GM18502 (cell line): Measurements from ENCODE around the gene ZFHX3.

Experiments
- ATAC-seq: cut with Tn5 transposase; IDR thresholded peaks from one replicate; pipeline ENCODE4 v1.9.1; 2021; ENCODE audit warnings: mild to moderate bottlenecking; ENCODE audit not compliant: unreplicated experiment, poor library complexity

Gene ZFHX3

DNA sequence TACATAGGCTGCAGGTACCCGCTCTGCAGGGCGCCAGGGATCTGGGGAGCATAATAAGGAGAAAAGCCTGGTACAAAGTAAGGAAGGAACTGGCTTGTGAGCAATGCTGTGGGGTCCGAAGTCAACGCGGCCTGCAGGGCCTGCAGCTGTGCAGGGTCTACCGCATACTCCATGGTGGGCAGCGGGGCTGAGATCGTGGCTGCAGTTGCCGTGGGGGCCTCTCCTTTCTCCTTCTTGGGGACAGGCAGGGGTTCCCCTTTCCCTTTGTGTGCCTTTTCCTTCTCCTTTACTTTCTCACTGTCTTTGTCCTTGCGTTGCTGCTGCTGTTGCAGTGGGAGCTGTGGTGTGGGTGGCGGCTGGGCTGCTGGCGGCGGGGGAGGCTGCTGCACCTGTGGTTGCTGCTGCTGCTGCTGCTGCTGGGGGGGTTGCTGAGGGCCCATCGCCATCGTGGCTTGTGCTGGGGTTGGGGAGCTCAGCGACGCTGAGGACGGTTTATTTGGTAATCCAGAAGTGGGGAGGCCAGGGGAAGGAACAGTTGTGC lies 259.6 kb downstream of the ZFHX3 start:
- ATAC-seq, result no peak

DNA sequence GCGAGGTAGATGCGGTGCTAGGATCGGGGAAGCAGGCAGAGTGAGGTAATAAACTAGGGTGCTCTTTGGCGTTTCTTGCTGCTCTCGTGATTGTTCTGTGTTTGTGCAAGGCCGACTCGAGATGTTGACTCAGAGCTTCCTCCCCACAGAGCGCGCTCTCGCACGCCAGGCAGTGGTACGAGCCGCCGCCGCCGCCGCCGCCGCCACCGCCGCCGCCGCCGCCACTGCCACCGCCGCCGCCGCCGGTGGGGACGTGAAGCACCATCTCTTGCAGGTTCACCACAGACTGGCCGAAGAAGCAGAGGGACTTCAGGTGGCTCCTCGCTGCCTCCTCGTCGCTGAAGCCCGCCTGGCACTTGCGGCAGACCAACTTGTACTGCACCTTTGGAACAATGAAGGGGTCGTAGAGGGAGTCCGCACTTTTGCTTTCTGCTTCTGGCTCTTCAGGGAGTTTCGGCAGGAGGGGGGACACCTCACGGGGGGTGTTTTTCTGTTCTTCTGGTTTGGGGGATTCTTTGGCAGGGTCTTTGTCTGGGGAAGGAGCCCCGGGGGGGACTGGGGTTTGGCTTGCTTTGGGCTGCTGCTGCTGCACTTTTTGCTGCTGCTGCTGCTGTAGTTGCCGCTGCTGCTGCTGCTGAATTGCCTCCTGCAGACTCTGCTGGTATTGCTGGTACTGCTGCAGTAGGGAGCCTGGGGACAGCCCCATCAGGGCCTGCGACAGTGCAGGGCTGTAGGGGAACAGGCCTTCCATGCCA lies 260.2 kb downstream of the ZFHX3 start:
- peak; percentile 93 for ATAC-seq

DNA sequence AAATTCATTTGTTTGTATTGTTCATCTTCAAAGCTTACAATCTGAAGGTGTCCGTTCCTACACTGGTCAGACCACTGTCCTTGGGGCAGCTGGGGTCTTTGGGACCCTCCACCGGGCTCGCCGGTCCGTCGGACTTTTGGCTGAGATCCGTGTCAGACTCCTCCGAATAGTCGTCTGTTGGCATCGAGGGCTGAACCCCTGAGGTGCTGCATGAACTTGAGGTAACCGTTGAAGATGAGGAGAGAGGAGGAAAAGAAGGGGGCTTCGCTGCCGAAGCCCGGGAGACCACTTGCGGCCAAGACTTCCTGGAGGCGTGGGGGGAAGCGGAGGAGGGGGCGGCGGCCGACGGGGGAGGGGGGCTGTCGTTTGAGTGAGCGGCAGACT lies 260.8 kb downstream of the ZFHX3 start:
- ATAC-seq, result peak; percentile 34

DNA sequence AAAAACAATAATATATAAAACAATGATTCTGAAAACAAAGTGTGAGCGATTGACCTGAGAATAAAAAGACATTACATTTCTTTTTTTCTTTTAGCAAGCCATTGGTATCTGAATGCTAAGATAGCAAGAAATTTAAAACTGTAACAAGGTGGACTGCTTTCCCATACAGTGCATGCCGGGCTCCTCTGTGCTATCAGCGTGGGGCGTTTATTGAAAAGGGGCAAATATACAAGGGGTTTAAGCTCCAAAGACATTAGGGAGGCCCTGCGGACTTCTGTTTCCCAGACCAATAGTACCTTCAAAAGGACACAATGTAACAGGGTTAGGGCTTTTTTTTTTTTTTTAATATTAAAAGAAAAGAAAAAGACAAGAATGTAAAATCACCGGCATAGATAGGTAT lies 261.3 kb downstream of the ZFHX3 start:
- no peak for ATAC-seq

DNA sequence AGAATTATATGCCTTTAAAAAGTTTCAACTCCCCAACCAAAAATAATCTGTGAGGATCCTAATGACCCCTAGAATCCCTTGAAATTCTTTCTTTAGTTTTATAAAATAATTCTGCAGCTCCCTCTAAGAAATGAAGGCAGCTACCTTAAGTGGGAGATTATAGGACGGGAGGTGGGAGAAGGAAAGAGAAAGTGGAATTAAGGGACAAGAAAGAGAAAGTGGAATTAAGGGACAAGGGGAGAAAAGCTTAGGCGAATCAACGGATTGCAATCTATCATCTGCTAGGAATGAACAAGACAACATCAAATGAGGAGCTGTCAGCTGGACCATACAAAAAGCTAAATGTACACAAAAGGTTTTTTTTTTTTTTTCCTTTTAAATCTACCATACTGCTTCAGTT lies 262.0 kb downstream of the ZFHX3 start:
- ATAC-seq, result no peak

DNA sequence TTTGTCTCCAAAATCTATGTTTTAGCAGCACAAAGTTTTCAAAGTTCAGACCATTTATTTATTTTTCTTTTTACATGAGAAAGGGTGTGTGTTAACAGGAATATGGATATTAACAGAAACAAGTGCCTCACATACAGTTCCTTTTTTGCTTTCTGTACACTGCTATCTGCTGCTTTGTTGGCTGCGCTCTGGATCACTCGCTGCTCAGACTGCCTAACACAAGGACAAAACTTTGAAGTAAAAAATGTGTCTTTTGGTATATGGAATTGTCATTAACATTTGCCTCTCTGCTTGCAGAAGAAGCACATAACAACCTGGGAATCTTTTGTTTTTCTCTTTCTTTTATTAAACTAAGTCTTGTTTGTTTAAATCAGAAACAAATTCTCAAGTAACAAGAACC lies 262.8 kb downstream of the ZFHX3 start:
- no peak for ATAC-seq

DNA sequence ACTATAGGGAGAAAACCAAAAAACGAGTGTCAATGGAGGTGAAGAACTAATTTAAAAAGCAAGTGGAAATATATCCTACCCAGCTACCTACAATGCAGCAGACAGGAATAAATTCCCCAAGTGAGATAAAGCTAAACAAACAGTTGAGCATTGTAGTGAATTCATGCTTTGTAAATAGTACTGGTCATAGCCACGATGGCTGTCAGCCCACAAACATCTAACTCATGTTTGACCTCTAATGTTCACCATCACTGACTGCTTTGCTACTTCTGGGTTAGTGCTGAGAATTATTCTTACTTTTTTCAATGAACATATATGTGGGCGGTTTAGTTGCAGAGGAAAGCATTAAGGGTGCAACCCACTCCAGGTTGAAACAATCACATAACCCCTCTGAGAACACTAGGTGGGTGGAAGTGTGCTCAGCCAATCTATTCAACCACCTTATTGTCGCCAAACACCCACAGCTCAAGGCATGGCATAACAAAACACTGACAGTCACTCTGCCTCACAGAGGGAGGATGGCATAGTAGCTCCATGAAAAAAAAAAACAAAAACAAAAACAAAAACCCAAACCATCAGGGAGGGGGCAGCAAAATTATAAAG lies 264.1 kb downstream of the ZFHX3 start:
- ATAC-seq, result no peak

DNA sequence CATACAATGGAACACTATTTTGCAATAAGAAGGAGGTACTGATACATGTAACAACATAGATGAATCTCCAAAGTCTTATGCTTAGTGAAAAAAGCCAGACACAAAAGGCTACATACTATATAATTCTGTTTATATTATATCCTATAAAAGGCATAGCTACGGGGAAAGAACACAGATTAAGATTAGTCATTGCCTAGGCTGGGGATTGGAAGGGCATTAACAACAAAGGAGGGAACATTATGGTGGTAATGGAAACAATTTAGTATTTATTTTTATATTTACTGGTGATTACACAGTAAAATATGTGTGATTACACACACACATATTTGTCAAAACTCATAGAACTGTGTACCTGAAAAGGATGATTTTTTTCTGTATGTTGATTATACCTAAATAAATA lies 278.1 kb downstream of the ZFHX3 start:
- ATAC-seq, result no peak

DNA sequence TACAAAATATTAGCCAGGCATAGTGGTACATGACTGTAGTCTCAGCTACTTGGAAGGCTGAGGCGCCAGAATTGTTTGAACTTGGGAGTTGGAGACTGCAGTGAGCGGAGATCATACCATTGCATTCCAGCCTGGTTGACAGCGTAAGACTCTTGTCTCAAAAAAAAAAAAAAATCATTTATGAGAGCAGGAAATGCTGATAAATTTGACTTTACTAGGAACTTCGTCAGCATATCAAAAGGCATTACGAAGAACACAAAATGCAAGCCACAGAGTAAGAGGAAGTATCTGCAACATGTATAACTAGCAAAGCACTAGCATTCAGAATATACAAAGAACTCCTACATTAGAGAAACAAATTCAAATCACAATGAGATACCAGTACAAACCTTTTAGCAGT lies 279.3 kb downstream of the ZFHX3 start:
- ATAC-seq, result no peak

DNA sequence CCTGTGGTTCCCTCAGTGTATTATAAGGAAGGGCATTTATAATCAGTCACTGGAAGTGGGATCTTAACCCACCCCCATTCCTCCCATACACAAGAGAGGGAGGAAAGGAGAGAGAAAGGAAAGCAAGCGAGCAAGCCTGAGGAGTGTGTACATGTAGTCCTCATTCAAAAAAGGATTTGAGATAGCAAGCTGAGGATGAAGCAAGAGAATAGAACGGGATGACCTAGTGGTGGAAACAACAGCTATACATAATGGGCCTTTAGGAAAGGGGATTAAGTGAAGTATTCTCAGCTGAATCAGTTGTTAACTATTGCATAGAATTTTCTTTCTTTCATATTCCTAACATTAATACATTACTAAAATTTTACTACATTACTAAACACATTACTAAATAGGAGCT lies 281.4 kb downstream of the ZFHX3 start:
- no peak for ATAC-seq

DNA sequence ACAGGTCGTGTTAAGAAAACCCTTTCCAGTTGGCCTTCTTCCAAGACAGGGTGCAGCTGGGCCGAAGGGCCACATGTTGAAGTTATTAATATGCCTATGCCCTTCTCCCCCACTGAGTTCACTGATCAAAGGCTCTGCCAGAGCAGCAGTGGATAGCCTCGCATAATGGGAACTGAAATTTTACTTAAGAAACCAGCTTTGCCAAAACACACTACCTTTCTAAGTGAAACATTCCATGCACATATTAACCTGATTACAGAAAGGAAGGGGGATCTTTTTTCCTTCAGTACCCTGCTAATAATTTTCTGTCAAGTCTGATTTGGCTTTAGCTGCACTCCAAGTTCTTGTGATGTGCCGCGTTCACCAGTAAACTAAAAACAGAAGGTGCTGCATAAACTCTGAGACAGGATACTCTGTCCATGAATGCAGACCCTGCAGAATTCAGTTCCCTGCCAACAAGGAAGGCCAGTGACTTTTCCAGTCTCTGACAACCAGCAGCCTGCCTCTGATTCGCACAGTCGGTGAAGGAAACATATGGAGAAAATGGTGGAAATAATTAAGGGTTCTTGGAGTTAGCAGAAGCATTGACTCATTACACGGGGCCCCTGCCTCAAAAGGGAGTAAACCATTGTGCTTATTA lies 283.8 kb downstream of the ZFHX3 start:
- ATAC-seq, result no peak

DNA sequence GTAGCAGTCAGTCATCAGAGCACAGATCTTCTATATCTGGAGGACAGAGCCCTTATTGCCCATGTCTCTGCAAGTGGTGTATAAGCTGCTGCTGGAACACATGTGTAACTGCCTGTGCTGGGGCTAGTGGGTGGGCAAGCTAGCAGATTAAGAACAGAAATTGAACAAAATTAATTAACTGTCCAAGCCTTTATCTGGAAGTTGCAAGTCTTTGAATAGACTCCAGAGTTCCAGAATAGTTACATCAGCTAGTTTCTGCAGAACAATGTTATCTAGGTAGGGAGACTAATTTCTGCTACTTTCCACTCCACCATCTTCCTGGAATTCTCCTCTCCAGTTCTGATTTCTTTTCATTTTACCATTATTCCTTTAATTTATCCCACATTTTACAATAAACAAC lies 287.3 kb downstream of the ZFHX3 start:
- no peak for ATAC-seq

DNA sequence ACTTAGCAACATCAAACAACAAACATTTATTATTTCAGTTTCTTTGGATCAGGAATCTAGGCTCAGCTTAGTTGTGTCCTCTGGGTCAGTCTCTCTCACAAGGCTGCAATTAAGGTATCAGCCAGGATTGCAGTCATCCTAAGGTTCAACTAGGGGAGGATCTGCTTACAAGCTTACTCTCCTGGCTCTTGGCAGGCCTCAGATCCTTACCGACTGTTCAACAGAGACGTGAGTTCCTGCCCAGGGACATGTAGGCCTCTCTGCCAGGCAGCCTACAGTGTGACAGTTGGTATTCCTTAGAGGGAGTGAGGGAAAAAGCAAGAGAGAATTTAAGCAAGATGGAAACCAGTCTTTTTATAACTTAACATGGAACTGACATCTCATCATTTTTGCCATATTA lies 294.0 kb downstream of the ZFHX3 start:
- no peak for ATAC-seq

DNA sequence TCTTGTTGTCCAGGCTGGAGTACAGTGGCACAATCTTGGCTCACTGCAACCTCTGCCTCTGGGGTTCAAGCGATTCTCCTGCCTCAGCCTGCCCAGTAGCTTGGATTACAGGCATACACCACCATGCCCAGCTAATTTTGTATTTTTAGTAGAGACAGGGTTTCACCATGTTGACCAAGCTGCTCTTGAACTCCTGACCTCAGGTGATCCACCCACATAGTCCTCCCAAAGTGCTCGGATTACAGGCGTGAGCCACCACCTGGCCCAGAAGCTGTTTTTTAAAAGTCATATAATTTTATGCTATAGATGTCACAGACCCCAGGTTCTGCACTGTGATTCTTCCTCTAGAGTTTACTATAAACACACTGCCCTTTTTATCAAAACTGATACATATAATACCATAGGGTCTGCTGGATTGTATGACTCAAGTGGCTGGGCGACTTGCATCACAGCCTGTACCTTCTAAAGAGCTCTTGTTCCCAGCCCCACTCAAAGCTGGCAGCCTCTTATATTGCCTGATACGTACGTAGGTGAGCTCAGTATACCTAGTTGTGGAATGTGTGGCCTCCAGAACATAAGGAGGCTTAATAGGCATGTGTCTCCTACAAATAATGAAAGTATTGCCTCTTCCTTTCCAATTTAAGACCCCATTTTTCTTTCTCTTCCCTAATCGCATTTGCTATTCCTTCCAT lies 295.8 kb downstream of the ZFHX3 start:
- no peak for ATAC-seq

DNA sequence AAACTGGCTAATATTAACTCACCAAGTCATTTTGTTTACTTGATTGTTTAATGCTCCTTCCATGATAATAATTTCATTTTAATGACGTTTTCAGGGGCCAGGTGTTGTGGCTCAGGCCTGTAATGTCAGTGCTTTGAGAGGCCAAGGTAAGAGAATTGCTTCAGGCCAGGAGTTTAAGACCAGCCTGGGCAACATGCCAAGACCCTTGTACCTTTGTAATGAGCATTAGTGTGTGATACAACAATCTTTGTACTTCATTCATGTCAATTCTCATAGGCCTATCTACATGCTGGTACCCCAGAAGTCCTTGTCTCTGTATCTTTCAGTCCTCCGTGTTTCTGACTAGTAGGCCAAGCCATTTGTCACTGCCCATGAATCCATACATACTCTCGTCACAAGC lies 296.9 kb downstream of the ZFHX3 start:
- no peak for ATAC-seq

DNA sequence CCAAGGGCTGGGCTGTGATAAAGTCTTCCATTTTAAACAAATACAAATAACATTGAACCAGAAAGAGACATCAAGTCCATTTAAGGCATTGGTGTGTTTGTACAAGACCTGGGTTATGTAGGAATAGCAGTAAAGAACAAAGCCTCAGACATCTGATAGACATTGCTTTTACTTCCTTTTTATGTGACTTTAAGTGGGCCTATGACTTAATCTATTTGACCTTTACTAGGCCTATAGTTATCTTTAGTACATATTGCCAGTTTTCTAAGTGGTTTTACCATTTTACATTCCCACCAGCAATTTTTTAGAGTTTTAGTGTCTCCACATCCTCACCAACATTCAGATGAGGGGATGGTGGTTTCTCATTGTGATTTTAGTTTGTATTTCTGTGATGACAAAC lies 298.8 kb downstream of the ZFHX3 start:
- no peak for ATAC-seq

DNA sequence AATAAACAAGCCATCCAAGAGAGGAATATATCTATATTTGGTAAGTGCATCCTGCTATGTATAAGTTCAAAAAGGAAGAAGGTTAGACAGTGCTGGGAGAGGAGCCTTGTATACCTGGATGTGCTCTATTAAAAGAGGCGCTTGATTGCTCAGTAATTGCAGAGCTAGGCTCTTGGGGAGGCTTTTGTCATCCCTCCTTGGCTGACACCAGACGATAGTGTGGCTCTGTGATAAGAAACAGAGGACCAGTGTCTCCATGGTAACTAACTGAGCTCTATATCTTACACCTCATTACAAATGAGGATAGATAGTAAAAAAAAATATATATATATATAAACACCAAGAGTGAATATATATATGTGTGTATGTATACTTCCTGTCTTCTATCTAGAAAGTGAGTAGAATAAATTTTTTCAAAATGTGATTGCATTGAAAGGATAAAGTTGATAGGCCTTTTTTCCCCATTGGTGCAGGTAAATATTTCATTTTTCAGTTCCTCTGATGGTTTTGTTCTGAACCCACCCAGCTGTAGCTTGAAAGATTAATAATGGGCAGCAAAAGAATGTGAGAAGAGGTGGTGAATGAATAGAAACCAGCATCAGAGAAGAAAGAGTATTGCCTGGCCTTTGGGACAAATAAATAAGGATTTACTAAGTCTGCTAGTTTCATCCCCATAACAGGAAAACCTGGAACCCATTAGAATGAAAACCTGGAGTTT lies 303.7 kb downstream of the ZFHX3 start:
- no peak for ATAC-seq

DNA sequence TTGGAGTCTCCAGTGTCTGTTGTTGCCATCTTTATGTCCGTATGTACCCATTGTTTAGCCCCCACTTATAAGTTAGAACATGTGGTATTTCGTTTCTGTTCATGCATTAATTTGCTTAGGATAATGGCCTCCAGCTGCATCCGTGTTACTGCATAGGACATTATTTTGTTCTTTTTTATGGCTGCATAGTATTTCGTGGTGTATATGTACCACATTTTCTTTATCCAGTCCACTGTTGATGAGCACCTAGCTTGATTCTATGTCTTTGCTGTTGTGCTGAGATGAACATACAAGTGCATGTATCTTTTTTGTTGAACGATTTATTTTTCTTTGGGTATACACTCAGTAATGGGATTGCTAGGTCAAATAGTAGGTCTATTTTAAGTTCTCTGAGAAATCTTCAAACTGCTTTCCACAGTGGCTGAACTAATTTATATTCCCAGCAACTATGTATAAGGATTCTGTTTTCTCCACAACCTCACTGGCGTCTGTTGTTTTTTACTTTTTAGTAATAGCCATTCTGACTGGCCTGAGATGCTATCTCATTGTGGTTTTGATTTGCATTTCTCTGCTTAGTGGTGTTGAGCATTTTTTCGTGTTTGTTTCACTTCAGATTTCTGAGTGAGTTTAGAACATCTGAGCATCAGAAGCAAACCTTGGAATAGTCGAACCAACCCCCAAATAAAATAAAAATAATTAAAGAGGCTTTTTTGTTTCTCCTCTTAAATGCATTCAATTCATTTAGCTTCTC lies 304.7 kb downstream of the ZFHX3 start:
- peak; percentile 87 for ATAC-seq

DNA sequence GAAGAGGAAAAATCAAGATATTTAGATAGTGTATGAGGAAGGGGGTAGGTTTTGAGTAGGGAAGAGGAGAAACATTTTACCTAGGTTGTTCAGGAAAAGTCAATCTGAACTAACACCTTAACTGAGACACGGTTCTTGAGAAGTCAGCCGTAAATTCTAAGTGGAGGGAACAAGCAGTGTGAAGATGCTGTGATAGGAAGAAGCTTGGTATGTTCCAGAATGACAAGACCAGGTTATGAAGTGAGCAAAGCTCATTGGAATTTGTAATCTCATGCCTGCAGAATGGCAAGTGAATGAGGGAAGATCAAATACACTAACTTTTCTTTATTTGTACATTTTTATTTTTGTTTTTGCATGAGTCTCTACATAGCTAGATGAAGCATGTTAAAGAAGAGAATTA lies 307.6 kb downstream of the ZFHX3 start:
- ATAC-seq, result no peak

DNA sequence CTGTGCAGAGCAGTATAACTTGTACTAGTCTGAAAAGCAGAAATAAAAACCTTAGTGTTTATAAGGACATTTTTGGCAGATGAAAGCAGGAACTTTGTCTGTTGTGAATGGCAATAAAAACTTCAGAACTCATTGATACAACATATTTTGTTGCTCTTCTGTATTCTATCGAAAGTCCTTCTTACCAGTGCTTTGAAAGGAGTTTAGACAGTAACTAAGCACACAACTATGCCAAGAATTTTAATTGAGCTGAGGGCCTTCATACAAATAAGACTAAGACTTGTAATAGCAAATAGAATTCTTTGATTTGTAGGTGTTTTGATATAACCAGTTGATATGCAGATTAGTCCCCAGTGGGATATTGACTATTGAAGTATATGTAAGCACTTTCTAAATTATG lies 308.4 kb downstream of the ZFHX3 start:
- no peak for ATAC-seq
